SU-DHL-6 (cell line): ENCODE measurements around the gene LKAAEAR1.

Experiments used
- CTCF ChIP-seq: fragments of 200-600 bp; sonication (generic); IDR thresholded peaks from one replicate; pipeline ENCODE4 v1.5.1; 2017; ENCODE audit warnings: antibody characterized with exemption, mild to moderate bottlenecking, low read length, moderate library complexity; ENCODE audit not compliant: insufficient read depth, poor library complexity, severe bottlenecking
- EZH2phosphoT487 ChIP-seq: fragments of 200-600 bp; sonication (generic), shearing (Covaris generic); conservative IDR thresholded peaks from 2 replicates; pipeline ENCODE4 v1.6.1; 2018; ENCODE audit warnings: mild to moderate bottlenecking, antibody characterized with exemption, low read length, moderate library complexity, mixed read lengths

DNA sequence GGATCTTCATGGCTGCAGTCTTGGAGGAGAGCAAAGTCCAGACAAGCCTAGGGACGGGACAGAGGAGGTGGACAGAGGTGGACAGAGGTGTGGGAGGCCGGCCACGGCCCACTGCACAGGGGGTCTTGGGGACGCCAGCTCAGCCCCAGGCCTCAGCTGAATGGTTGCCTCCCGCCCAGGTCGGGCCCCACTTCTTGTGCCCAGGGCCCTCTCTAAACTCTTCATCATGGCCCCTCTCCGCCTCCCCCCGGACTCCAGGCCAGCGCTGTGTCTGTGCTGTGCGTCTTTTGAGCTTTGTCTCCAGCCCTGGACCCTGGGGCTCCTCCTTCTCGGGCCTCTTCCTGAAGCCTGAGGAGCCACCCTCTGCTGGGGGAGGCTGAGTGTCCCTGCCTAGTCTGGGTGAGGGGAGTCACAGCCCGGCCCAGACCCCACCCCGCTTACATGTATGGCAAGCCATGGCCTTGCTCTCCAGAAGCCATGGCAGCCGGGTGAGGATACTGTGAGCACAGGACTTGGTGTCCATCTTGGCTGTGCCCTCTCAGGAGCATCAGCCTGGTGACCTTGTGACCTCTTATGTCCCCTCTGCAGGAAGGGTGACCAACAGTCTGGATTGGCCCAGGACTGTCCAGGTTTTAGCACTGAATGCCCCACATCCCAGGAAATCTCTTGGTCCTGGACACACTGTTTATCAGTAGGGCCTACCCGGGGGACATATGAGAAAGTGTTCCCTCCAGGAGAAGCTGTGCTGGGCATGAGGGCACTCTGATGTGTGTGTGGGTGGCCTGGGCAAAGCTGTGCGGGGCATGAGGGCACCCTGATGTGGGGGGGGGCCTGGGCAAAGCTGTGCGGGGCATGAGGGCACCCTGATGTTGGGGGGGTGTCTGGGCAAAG is 32.6 kb upstream of the LKAAEAR1 start:
- TF ChIP-seq CTCF (no peak), EZH2phosphoT487 (no peak)
